ENCODE measurements around the gene HLA-DPA1. TPM values are rescaled to one million over a fixed set of nuclear protein-coding genes. Genes with fewer than 3 reads are reported as not detected.
"Not testable (repeated sequence)": the region's sequence is repeated elsewhere in the genome, so short reads cannot be mapped to it uniquely, and the experiment has no call there.

Gene HLA-DPA1
- polyA plus RNA-seq, 3 donors = 8.6 to 32.9 (median 19.7) TPM

- no peak for DNase-seq (ENCODE audit: extremely low read depth in 1 of 11, low read depth in 9 of 11, low spot score in 4 of 11)
Observed at GRCh38 chr6:33075208-33075567, 1.7 kb upstream of the HLA-DPA1 start.

GRCh38 chr6:33072508-33073100, 845 bp downstream of the HLA-DPA1 start:
- DNase-seq (ENCODE audit: extremely low read depth in 1 of 11, low read depth in 9 of 11, low spot score in 4 of 11) = no peak

DNA sequence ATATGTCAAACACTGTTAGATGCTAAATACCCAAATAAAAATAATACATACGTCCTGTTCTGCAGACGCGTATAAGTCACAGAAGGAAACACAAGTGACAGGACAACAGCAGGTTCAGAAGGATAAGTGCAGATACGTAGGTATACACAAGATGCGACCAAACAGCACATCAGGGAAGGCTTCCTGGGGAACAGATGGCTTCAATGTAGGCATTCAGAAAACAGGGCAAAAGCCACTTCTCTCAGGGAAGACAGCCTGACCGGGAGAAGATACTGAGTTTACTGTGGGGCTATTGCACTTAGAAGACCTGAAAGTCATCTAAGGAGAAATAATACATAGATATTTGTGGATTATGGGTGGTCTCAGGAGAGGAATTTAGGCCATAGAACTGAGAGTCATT, 1.9 kb downstream of the HLA-DPA1 start:
- no peak for DNase-seq (ENCODE audit: extremely low read depth in 1 of 11, low read depth in 9 of 11, low spot score in 4 of 11)

DNA sequence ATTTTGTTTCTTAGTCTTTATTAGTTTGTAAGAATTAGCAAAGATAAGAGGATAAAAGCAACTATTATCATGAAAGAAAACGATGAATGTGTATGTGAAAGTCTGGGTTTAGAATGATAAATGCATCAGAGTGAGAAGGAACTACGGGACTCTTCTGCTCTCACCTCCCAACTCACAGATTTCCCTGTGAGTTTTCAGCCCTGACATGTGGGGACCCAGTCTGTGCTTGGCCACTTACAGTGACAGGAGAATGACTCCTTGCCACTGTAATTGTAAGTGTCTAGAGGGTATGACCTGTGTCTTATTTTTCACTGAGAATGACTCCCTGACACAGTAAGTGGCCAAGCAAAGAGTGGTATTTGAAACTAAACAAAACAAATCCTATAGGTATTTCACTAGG, 2.5 kb downstream of the HLA-DPA1 start:
- DNase-seq (ENCODE audit: extremely low read depth in 1 of 11, low read depth in 9 of 11, low spot score in 4 of 11) = no peak

- no peak for DNase-seq (ENCODE audit: extremely low read depth in 1 of 11, low read depth in 9 of 11, low spot score in 4 of 11)
Observed at GRCh38 chr6:33069021-33069738, 4.3 kb downstream of the HLA-DPA1 start.

- no peak for DNase-seq (ENCODE audit: extremely low read depth in 1 of 11, low read depth in 9 of 11, low spot score in 4 of 11)
Observed at GRCh38 chr6:33066917-33067521, 6.4 kb downstream of the HLA-DPA1 start.

GRCh38 chr6:33065312-33065711, 8.1 kb downstream of the HLA-DPA1 start:
- no peak for DNase-seq (ENCODE audit: extremely low read depth in 1 of 11, low read depth in 9 of 11, low spot score in 4 of 11)

GRCh38 chr6:33064723-33065122, 8.7 kb downstream of the HLA-DPA1 start:
- DNase-seq (ENCODE audit: extremely low read depth in 1 of 11, low read depth in 9 of 11, low spot score in 4 of 11) = no peak

GRCh38 chr6:33063435-33063834, 10.0 kb downstream of the HLA-DPA1 start:
- DNase-seq (ENCODE audit: extremely low read depth in 1 of 11, low read depth in 9 of 11, low spot score in 4 of 11) = not testable (repeated sequence)

DNA sequence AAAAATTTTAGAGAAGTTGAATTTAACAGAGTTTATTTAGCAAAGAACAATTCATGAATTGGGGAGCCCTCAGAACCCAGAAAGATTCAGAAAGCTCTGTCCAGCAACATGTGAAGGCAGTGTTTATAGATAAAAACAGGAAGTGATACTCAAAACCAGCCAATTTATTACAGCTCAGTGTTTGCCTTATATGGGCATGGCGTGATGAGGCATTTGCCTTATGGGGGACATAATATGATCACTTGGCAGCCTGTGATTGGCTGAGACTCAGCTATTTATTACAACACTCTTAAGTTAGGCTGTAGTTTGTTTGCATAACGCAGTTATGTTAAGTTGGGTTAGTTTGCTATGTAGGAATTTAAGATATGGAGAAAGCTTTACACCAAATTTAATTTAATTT, 11.5 kb downstream of the HLA-DPA1 start:
- no peak for DNase-seq (ENCODE audit: extremely low read depth in 1 of 11, low read depth in 9 of 11, low spot score in 4 of 11)

DNA sequence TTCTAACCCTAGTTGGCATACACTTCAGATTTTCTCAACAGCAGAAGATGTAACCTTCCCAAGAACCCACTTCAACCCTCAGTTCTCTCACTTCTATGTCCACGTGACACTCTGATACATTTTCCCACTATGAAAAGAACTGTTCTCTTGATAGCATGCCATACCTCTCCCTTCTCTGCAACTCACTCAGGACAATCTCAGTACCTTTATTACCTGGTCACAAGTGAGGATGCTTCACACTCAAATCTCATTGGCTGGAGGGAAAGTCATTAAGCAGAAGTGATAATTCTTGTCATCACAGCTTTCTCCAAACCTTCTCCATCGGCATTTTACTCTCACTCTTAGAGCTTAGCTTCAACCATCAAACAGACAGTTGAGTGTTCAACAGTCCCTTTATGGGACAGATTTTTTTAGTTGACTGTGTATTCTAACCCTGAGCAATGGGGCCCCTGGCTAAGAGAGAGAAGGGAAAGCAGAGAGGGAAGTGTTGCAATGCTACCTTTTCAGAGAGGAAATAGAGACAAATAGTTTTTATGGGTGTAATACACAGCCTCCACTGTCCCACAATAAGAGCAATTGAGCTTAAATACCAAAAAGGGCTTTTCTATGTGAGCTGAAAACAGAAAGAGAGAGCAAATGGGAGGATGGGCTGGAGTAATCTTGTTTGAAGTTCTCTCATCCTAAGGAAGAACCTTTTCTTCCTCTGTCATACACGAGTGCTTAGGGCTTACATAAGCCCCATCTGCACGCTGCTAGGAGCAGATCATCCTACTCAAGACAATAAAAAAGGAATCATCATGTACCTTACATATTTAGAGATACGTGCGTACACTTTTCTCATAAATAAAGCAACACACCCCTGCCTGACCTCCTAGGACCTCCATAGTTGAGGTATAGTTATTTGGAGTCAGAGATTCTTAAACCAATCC, 16.0 kb downstream of the HLA-DPA1 start:
- no peak for DNase-seq (ENCODE audit: extremely low read depth in 1 of 11, low read depth in 9 of 11, low spot score in 4 of 11)

DNA sequence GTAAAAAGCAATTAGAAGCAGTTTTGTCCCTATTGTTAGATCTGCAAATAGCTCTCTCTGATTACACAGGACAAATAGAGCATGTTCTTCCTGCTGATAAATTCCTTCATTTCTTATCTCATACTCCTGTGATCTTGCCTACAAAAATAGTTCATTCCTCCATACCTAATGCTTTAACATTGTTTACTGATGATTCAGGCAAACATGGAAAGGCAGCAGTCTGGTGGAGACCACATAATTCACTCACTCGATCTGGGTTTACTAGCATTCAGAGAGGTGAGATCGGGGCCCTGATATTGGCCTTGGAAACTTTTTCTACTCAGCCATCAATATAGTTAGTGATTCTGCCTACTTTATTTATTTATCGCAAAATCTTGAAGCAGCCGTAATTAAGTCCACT, 20.2 kb downstream of the HLA-DPA1 start:
- DNase-seq (ENCODE audit: extremely low read depth in 1 of 11, low read depth in 9 of 11, low spot score in 4 of 11) = no peak

DNA sequence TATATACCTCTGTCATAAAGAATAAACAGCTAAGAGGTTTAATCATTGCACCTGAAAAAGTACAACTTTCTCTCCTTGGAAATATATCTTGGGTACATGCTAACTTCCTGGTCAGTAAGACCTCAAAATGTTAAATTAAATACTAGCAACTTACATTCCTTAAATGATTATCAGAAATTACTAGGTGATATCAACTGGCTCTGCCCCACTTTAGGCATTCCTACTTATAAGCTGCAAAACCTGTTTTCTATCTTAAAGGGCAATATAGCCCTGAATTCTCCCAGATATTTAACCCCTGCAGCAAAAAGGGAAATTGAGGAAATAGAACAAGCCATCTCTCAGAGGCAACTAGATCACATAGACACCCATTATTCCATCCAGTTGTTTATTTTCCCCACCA, 20.8 kb downstream of the HLA-DPA1 start:
- no peak for DNase-seq (ENCODE audit: extremely low read depth in 1 of 11, low read depth in 9 of 11, low spot score in 4 of 11)

DNA sequence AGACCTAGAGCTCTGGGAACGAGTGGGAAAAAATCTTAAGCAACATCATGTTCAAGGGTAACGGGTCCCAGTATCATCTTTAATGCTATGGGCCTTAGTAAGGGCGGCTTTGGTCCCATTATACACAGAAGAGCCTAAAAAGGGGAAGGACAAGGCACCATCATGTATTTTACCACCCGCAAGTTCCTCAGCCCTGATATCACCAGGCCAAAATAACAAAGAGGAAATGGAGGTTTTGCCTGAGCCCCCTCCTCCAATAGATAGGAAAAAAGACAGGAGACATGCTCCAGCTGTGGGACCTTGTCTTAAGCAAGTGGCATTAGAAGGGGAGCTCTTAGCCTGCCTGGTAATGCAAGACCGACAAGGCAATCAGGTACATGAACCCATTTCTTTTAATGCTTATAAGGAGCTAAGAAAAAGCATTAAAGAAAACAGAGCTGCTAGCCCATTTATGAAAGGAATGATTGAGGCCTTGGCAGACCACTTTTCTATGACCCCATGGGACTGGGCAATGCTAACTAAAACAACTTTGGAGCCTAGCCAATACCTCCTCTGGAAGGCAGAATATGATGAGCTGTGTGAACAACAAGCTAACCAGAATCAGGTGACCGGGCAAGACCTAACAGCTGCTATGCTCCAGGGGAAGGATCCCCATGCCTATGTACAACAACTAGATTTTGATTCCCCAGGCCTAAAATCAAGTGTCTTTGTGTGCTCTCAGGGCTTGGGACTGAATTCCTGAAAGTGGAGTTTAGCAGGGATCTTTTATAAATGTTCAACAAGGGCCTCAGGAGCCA, 23.2 kb downstream of the HLA-DPA1 start:
- DNase-seq (ENCODE audit: extremely low read depth in 1 of 11, low read depth in 9 of 11, low spot score in 4 of 11) = no peak

GRCh38 chr6:33049323-33050013, 24.0 kb downstream of the HLA-DPA1 start:
- DNase-seq (ENCODE audit: extremely low read depth in 1 of 11, low read depth in 9 of 11, low spot score in 4 of 11) = no peak

- DNase-seq (ENCODE audit: extremely low read depth in 1 of 11, low read depth in 9 of 11, low spot score in 4 of 11) = no peak
Observed at GRCh38 chr6:33040157-33040556, 33.3 kb downstream of the HLA-DPA1 start.

DNA sequence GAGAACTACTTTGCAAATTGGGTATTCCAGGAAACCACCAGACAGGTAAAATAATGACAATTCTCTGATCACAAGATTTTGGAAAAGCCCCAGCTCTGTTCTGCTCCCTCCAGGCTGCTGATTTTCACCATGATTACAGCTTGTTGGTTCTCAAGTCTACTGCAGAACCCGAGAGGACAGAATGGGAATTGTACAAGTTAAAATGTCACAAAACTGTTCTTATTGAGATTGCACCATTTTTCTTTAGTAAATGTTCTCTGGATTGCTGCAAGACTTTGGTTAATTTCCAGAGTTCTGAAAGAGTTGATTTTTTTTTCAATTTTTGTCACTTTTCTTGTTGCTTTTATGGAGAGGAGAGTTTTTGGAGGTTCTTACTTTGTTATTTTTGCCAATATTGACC, 36.9 kb downstream of the HLA-DPA1 start:
- DNase-seq (ENCODE audit: extremely low read depth in 1 of 11, low read depth in 9 of 11, low spot score in 4 of 11) = no peak

DNA sequence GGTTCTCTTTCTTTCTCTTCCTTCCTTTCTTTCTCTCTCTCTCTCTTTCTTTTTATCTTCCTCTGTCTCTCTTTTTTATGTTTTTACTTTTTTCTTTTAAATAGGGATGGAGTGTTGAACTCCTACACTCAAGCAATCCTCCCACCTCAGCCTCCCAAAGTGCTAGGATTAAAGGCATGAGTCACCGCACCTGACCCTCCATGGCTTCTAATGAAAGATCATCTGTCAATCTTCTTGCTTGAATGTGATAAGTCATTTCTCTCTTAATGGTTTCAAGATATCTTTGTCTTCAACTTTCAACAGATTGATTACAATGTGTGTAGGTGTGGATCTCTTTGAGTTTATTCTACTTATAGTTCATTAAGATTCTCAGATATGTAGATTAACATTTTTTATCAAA, 38.9 kb downstream of the HLA-DPA1 start:
- DNase-seq (ENCODE audit: extremely low read depth in 1 of 11, low read depth in 9 of 11, low spot score in 4 of 11) = no peak
